HepG2 (cell line): ENCODE measurements around the gene FMN2. TPM values are rescaled to one million over a fixed set of nuclear protein-coding genes. Genes with fewer than 3 reads are reported as not detected.
"Not testable (repeated sequence)": the region's sequence is repeated elsewhere in the genome, so short reads cannot be mapped to it uniquely, and the experiment has no call there.

Experiments
- ATAC-seq: fragments of 200-7000 bp; cut with Tn5 transposase; 3 replicates; pipeline ENCODE4 v1.9.1; 2020; ENCODE audit warnings: mild to moderate bottlenecking, moderate library complexity
- BruUV-seq: library from RNA; stranded (reverse); fragments of 400-500 nt; replicated peaks from 2 replicates; lab custom pipeline; 2021; lab: Mats Ljungman, UMichigan
- CTCF ChIA-PET: fragments of 300-600 bp; formaldehyde crosslinking; extraction: SDS; loops from one replicate; lab custom pipeline; 2021; ENCODE audit warnings: low total read pairs, inconsistent platforms, low intra/inter-chr PET ratio; lab: Yijun Ruan, JAX
- POLR2A ChIA-PET: fragments of 350-600 bp; sonication (Branson Sonifier 250); formaldehyde crosslinking; loops from one replicate; lab custom pipeline; 2020; ENCODE audit warnings: antibody characterized with exemption, inconsistent platforms; lab: Yijun Ruan, JAX
- DNase-seq: peaks from one replicate; pipeline ENCODE4 v3.0.0-alpha.2; 2015; ENCODE audit warnings: low spot score
- FAIRE-seq: peaks from 3 replicates; lab custom pipeline; 2011; peaks lifted over from hg19 to GRCh38; lab: Jason Lieb, UNC
- H2AFZ ChIP-seq: one replicate; pipeline ENCODE4 v1.6.1; 2011; ENCODE audit warnings: low read length, inconsistent platforms
- H3K27ac ChIP-seq: fragments of 300-600 bp; 3 replicates; pipeline ENCODE4 v1.8.0; 2011; ENCODE audit warnings: mixed run types, mild to moderate bottlenecking, mixed read lengths, low read length, inconsistent platforms; ENCODE audit not compliant: insufficient read depth; ENCODE audit errors: extremely low read length
- H3K27me3 ChIP-seq, 2 experiments: fragments of 200-600 bp in 1 of 2; 2 replicates in 1 of 2; 3 replicates in 1 of 2; pipeline versions ENCODE4 v1.6.0 to v1.8.0; 2011; ENCODE audit warnings: low read length in 2 of 2, mild to moderate bottlenecking in 2 of 2, moderate library complexity in 2 of 2, inconsistent platforms in 1 of 2; ENCODE audit not compliant: insufficient read depth in 2 of 2, control insufficient read depth in 1 of 2
- H3K36me3 ChIP-seq, 2 experiments: fragments of 200-600 bp in 1 of 2; replicated peaks in 1 of 2; 2 replicates in 1 of 2; 3 replicates in 1 of 2; pipeline versions ENCODE4 v1.5.1 to v1.8.0; 2011; ENCODE audit warnings: low read length in 2 of 2, inconsistent platforms in 1 of 2; ENCODE audit not compliant: insufficient read depth in 2 of 2, control insufficient read depth in 1 of 2
- H3K4me1 ChIP-seq: 2 replicates; pipeline ENCODE4 v1.5.1; 2012; ENCODE audit warnings: low read length, inconsistent platforms; ENCODE audit not compliant: insufficient read depth
- H3K4me2 ChIP-seq: 2 replicates; pipeline ENCODE4 v1.6.0; 2011; ENCODE audit warnings: low read depth, low read length, inconsistent platforms
- H3K4me3 ChIP-seq, 3 experiments: fragments of 200-600 bp in 1 of 3; sonication (generic), shearing (Covaris generic) in 1 of 3; replicated peaks in 1 of 3; 2 replicates each; pipeline ENCODE4 v1.5.1; 2011 to 2016; ENCODE audit warnings: low read length in 3 of 3, inconsistent platforms in 2 of 3, low read depth in 2 of 3, mild to moderate bottlenecking in 2 of 3, control low read depth in 1 of 3, mixed read lengths in 1 of 3; ENCODE audit not compliant: insufficient read depth in 1 of 3
- H3K79me2 ChIP-seq: one replicate; pipeline ENCODE4 v1.6.1; 2011; ENCODE audit warnings: low read length, inconsistent platforms; ENCODE audit not compliant: insufficient read depth
- H3K9ac ChIP-seq: 2 replicates; pipeline ENCODE4 v1.6.0; 2011; ENCODE audit warnings: mild to moderate bottlenecking, low read depth, low read length, inconsistent platforms; ENCODE audit not compliant: insufficient read depth
- H3K9me3 ChIP-seq: 2 replicates; pipeline ENCODE4 v1.5.1; 2012; ENCODE audit warnings: mild to moderate bottlenecking, low read length
- H4K20me1 ChIP-seq: 2 replicates; pipeline ENCODE4 v1.6.0; 2011; ENCODE audit warnings: inconsistent platforms, mild to moderate bottlenecking, low read length, moderate library complexity; ENCODE audit not compliant: insufficient read depth
- LBX2 ChIP-seq: sonication (generic); formaldehyde crosslinking; IDR thresholded peaks from 2 replicates; pipeline ENCODE4 v1.5.0; 2020; ENCODE audit warnings: missing genetic modification reagents, mild to moderate bottlenecking, borderline replicate concordance
- ZNF142 ChIP-seq: sonication (generic); formaldehyde crosslinking; IDR thresholded peaks from 2 replicates; pipeline ENCODE4 v1.4.0; 2020; ENCODE audit warnings: missing genetic modification reagents
- WGBS: methylation state at CpG from one replicate; pipeline ENCODE4 v1.1.6; 2017; ENCODE audit warnings: low lambda C conversion rate; 5-methylcytosine and 5-hydroxymethylcytosine counted together
- in situ Hi-C: cut with HindIII; loops from 2 replicates; pipeline ENCODE4 v1.10.0; 2017; ENCODE audit warnings: low pct_unique_long_range_greater_than_20kb; ENCODE audit not compliant: extremely low pct_ligation_motif_present
- intact Hi-C: fragments of 100-400 bp; cut with micrococcal nuclease; formaldehyde crosslinking; loops from one replicate; pipeline ENCODE4 v1.10.0; 2022; ENCODE audit not compliant: unreplicated experiment
- polyA plus RNA-seq, 8 experiments: library from polyadenylated mRNA; depleted of rRNA in 3 of 8; stranded (reverse) in 7 of 8; unstranded in 1 of 8; fragments of >200 nt; fragmentation: Illumina TruSeq in 4 of 8; extraction: Trizol in 4 of 8; gene quantifications; 2 replicates each; pipeline versions ENCODE4 v1.2.1 to v1.2.3, GENCODE V29; 2011 to 2016; ENCODE audit warnings: low read depth in 4 of 8, missing spikeins in 1 of 8, mixed read lengths in 1 of 8; ENCODE audit not compliant: insufficient read depth in 1 of 8
- total RNA-seq, 5 experiments: library from RNA; depleted of rRNA; stranded (reverse); fragments of >200 nt; fragmentation: Illumina TruSeq; extraction: Trizol; gene quantifications; 2 replicates each; pipeline ENCODE4 v1.2.3, GENCODE V29; 2016; ENCODE audit warnings: low read depth in 1 of 5

FMN2 gene
- total and polyA plus RNA-seq, 2 of the 13 experiments (the other 11 are each of a cell fraction or from before 2014, with no cell fraction given), result not detected

- TF ChIP-seq ZNF142 (no peak), LBX2 (no peak)
These were observed 167.2 kb downstream of the FMN2 start (continued) for GRCh38 chr1:240258910-240259309.

- H4K20me1 ChIP-seq, H3K9me3 ChIP-seq, H3K4me1 ChIP-seq, H3K79me2 ChIP-seq, H3K4me2 ChIP-seq, POLR2A ChIA-PET, intact Hi-C loops, DNase-seq, H3K9ac ChIP-seq, H3K27ac ChIP-seq, H2AFZ ChIP-seq, BruUV-seq, H3K36me3 ChIP-seq, FAIRE-seq, H3K27me3 ChIP-seq, CTCF ChIA-PET, H3K4me3 ChIP-seq, in situ Hi-C loops, ATAC-seq: not testable (repeated sequence)
- WGBS, result 45% methylated on average over 2 of the region's 2 CpGs
These were observed 172.8 kb downstream of the FMN2 start for GRCh38 chr1:240264494-240264893.
